Measurements from ENCODE around the gene TMEM273. TPM values are rescaled to one million over a fixed set of nuclear protein-coding genes. Genes with fewer than 3 reads are reported as not detected.

Gene TMEM273
- polyA plus RNA-seq, 1 of the 3 experiments (the other 2 are of a cell fraction): not detected

GRCh38 chr10:49153971-49154370, 34.2 kb downstream of the TMEM273 start:
- no peaks in the 10 kb centered on the region for H3K9me3 ChIP-seq
- no peak for DNase-seq
- CTCF ChIA-PET: interaction anchor here (0.9 to 1.3 kb wide), 3 partner anchors 9 to 11 kb away, joined by 3 to 5 read pairs (median 3); no protein-coding TSS in a partner anchor
- H4K20me1 ChIP-seq (ENCODE audit: insufficient read depth): no peaks in the 10 kb centered on the region
- no peak overlapping the region for H3K27ac ChIP-seq (ENCODE audit: low read depth in 2 of 2, low read length in 1 of 2)
- TF ChIP-seq YY1 (IDR thresholded peaks at IDR 0.05; ENCODE audit: low read depth): no peak
- TF ChIP-seq TEAD4 (IDR thresholded peaks at IDR 0.05; ENCODE audit: borderline replicate concordance, insufficient read depth): no peak
- no peak for TF ChIP-seq RFX5 (IDR thresholded peaks at IDR 0.05; ENCODE audit: low read length)
- no peak for TF ChIP-seq FOXJ3 (CRISPR knock-in tag; IDR thresholded peaks at IDR 0.05)
- TF ChIP-seq TAF1 (IDR thresholded peaks at IDR 0.05; ENCODE audit: borderline replicate concordance, low read depth, low read length): no peak
- no peak for TF ChIP-seq EZH2phosphoT487 (IDR thresholded peaks at IDR 0.05; ENCODE audit: borderline replicate concordance, low read depth)
- TF ChIP-seq CHD2 (IDR thresholded peaks at IDR 0.05; ENCODE audit: low read length, partially characterized antibody): no peak
- no peak for TF ChIP-seq GABPA (IDR thresholded peaks at IDR 0.05; ENCODE audit: low read depth)
- no peak for TF ChIP-seq POLR2AphosphoS5 (IDR thresholded peaks at IDR 0.05; ENCODE audit: low read depth, low read length)
- TF ChIP-seq SIN3A (IDR thresholded peaks at IDR 0.05; ENCODE audit: borderline replicate concordance, low read depth, low read length): no peak
- no peak for TF ChIP-seq MXI1 (IDR thresholded peaks at IDR 0.05; ENCODE audit: low read depth, low read length)
- no peak overlapping the region for H3K4me3 ChIP-seq (ENCODE audit: low read depth in 2 of 2, low read length in 1 of 2)
- no peak overlapping the region for H3K9ac ChIP-seq
- H3K36me3 ChIP-seq (replicated peaks in 1 of 2; ENCODE audit: control insufficient read depth in 1 of 2, insufficient read depth in 2 of 2, low read length in 1 of 2): no peaks in the 10 kb centered on the region
- 60% methylated on average over 1 of the region's 1 CpG for WGBS (ENCODE audit: low lambda C conversion rate)
- POLR2A ChIA-PET: no interaction called here
- no peak overlapping the region for H2AFZ ChIP-seq (ENCODE audit: low read depth)
- no peaks in the 10 kb centered on the region for H3K9me2 ChIP-seq
- no peak overlapping the region for H3K4me2 ChIP-seq
- H3F3A ChIP-seq (replicated peaks; ENCODE audit: insufficient read depth): no peaks in the 10 kb centered on the region
- H3K27me3 ChIP-seq (ENCODE audit: insufficient read depth): no peaks in the 10 kb centered on the region
- H3K79me2 ChIP-seq (ENCODE audit: insufficient read depth): no peaks in the 10 kb centered on the region
- H3K4me1 ChIP-seq (ENCODE audit: control insufficient read depth in 1 of 2, insufficient read depth in 2 of 2, low read depth in 1 of 2, low read length in 1 of 2): peaks cover 0 to 38% of the 10 kb centered on the region in 2 experiments; a peak in 2 of 4 replicates

DNA sequence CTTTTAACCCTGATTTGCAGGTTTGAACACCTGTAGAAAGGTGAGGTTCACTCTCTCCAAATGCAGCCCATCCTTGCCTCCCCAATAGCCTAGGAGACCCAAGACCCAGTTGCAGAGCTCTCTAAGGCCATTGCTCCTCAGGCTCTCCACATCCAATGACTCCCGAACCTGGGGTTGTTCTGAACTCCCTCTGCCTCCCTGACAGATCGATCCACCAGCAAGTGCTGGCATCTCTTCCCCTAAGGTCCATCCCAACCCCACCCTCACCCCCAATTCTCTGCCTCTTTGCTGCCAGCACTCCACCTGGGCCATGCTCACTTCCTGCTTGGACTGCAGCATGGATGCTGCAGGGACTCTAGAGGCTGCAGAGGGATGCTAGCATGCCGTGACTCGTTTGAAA, 35.1 kb downstream of the TMEM273 start:
- no peak for DNase-seq
- no peaks in the 10 kb centered on the region for H3K9me3 ChIP-seq
- no peaks in the 10 kb centered on the region for H3K27me3 ChIP-seq (ENCODE audit: insufficient read depth)
- H3K9me2 ChIP-seq: no peaks in the 10 kb centered on the region
- 15% methylated on average over 4 of the region's 4 CpGs for WGBS (ENCODE audit: low lambda C conversion rate)
- H2AFZ ChIP-seq (ENCODE audit: low read depth): no peak overlapping the region
- ChIA-PET POLR2A (no interaction called here), CTCF (interaction anchor here (0.9 to 1.5 kb wide), 2 partner anchors 11 to 497 kb away, joined by 3 to 5 read pairs; no protein-coding TSS in a partner anchor)
- H3K9ac ChIP-seq: no peak overlapping the region
- TF ChIP-seq PBX3 (IDR thresholded peaks at IDR 0.05) (no peak), SMC3 (IDR thresholded peaks at IDR 0.05; ENCODE audit: low read depth, low read length) (no peak)
- no peak overlapping the region for H3K4me3 ChIP-seq (ENCODE audit: low read depth in 2 of 2, low read length in 1 of 2)
- no peaks in the 10 kb centered on the region for H3K36me3 ChIP-seq (replicated peaks in 1 of 2; ENCODE audit: control insufficient read depth in 1 of 2, insufficient read depth in 2 of 2, low read length in 1 of 2)
- no peak overlapping the region; a peak in 1 of 4 replicates for H3K27ac ChIP-seq (ENCODE audit: low read depth in 2 of 2, low read length in 1 of 2)
- no peaks in the 10 kb centered on the region for H3K79me2 ChIP-seq (ENCODE audit: insufficient read depth)
- H4K20me1 ChIP-seq (ENCODE audit: insufficient read depth): no peaks in the 10 kb centered on the region
- H3K4me1 ChIP-seq (ENCODE audit: control insufficient read depth in 1 of 2, insufficient read depth in 2 of 2, low read depth in 1 of 2, low read length in 1 of 2): peaks cover 0 to 38% of the 10 kb centered on the region in 2 experiments; a peak in 2 of 4 replicates
- no peak overlapping the region for H3K4me2 ChIP-seq
- no peaks in the 10 kb centered on the region for H3F3A ChIP-seq (replicated peaks; ENCODE audit: insufficient read depth)

Data from SK-N-SH (cell line).